Measurements from ENCODE around the gene DTNBP1.

DNA sequence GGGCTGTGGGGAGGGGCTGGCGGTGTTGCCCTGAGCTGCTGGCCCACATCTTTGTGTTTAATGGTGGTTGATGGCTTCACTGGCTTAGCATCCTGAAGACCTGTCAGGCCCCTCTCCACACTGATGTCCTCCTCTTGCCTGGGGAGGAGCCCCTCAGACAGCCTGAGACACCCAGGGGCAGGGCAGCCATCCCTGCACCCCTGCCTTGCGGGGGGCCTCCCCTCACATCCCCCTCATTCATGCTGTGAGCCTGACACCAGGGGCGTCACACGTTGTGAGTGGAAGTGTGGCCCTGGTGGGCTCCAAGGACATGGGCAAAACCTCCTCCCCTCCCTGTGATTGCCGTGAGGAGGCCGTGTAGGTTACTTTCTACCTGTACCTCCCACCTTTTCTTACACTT lies 152.7 kb downstream of the DTNBP1 start:
- TF ChIP-seq, protein P1, sequence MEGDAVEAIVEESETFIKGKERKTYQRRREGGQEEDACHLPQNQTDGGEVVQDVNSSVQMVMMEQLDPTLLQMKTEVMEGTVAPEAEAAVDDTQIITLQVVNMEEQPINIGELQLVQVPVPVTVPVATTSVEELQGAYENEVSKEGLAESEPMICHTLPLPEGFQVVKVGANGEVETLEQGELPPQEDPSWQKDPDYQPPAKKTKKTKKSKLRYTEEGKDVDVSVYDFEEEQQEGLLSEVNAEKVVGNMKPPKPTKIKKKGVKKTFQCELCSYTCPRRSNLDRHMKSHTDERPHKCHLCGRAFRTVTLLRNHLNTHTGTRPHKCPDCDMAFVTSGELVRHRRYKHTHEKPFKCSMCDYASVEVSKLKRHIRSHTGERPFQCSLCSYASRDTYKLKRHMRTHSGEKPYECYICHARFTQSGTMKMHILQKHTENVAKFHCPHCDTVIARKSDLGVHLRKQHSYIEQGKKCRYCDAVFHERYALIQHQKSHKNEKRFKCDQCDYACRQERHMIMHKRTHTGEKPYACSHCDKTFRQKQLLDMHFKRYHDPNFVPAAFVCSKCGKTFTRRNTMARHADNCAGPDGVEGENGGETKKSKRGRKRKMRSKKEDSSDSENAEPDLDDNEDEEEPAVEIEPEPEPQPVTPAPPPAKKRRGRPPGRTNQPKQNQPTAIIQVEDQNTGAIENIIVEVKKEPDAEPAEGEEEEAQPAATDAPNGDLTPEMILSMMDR (IDR thresholded peaks at IDR 0.05) = no peak
- TF ChIP-seq POLR2A (IDR thresholded peaks at IDR 0.05) = no peak

Measured in esophagus squamous epithelium (tissue), 4 donors.